Measurements from ENCODE around the gene GABPB2. TPM values are rescaled to one million over a fixed set of nuclear protein-coding genes. Genes with fewer than 3 reads are reported as not detected.

Gene GABPB2
- total and polyA plus RNA-seq, 2 of the 13 experiments (the other 11 are each of a cell fraction or from before 2014, with no cell fraction given): 0.09 TPM; not detected in 1

- TF ChIP-seq ZNF547 (CRISPR knock-in tag; IDR thresholded peaks at IDR 0.05): no peak
- no peak for TF ChIP-seq DDIT3 (CRISPR knock-in tag; IDR thresholded peaks at IDR 0.05)
- no peak for TF ChIP-seq ZNF235 (CRISPR knock-in tag; IDR thresholded peaks at IDR 0.05; ENCODE audit: borderline replicate concordance)
- no peak for TF ChIP-seq NFATC3 (CRISPR knock-in tag; IDR thresholded peaks at IDR 0.05)
Measured at GRCh38 chr1:151171190-151171589, 100.6 kb downstream of the GABPB2 start (continued).

Small RNAs within 50 kb of the gene (small RNA-seq; reads per million reads assigned to genes)
- gene RNU6-884P (ENCODE audit: insufficient read depth in 2 of 3, insufficient read length in 3 of 3, low read depth in 2 of 3, low replicate concordance in 1 of 3): 0 to 0.33 (median 0) reads per million in 3 experiments

Other genes with a start within 250 kb of the GABPB2 start
- 17.6 and 17.8 TPM in 2 replicates for gene ARNT, start 194.2 kb upstream of the GABPB2 start, total RNA-seq (2016; rRNA removed; fragmentation: Illumina TruSeq; extraction: Trizol)
- gene ARNT, start 194.2 kb upstream of the GABPB2 start, polyA plus RNA-seq (2011; rRNA removed): 24.1 and 25.9 TPM in 2 replicates
- gene CTXND2, start 183.6 kb upstream of the GABPB2 start, total RNA-seq (2016; rRNA removed; fragmentation: Illumina TruSeq; extraction: Trizol): not detected in 2 replicates
- not detected in 2 replicates for gene CTXND2, start 183.6 kb upstream of the GABPB2 start, polyA plus RNA-seq (2011; rRNA removed)
- 31.0 and 34.6 TPM in 2 replicates for gene SETDB1, start 144.4 kb upstream of the GABPB2 start, total RNA-seq (2016; rRNA removed; fragmentation: Illumina TruSeq; extraction: Trizol)
- gene SETDB1, start 144.4 kb upstream of the GABPB2 start, polyA plus RNA-seq (2011; rRNA removed): 30.1 and 33.1 TPM in 2 replicates
- gene CERS2, start 95.9 kb upstream of the GABPB2 start, total RNA-seq (2016; rRNA removed; fragmentation: Illumina TruSeq; extraction: Trizol): 188 and 298 TPM in 2 replicates
- 269 and 315 TPM in 2 replicates for gene CERS2, start 95.9 kb upstream of the GABPB2 start, polyA plus RNA-seq (2011; rRNA removed)
- 23.9 and 29.9 TPM in 2 replicates for gene ANXA9, start 88.5 kb upstream of the GABPB2 start, total RNA-seq (2016; rRNA removed; fragmentation: Illumina TruSeq; extraction: Trizol)
- 13.3 and 14.3 TPM in 2 replicates for gene ANXA9, start 88.5 kb upstream of the GABPB2 start, polyA plus RNA-seq (2011; rRNA removed)
- 9.2 and 11.1 TPM in 2 replicates for gene MINDY1, start 63.9 kb upstream of the GABPB2 start, total RNA-seq (2016; rRNA removed; fragmentation: Illumina TruSeq; extraction: Trizol)
- 15.0 and 18.0 TPM in 2 replicates for gene MINDY1, start 63.9 kb upstream of the GABPB2 start, polyA plus RNA-seq (2011; rRNA removed)
- 19.0 and 26.2 TPM in 2 replicates for gene PRUNE1, start 62.3 kb upstream of the GABPB2 start, total RNA-seq (2016; rRNA removed; fragmentation: Illumina TruSeq; extraction: Trizol)
- gene PRUNE1, start 62.3 kb upstream of the GABPB2 start, polyA plus RNA-seq (2011; rRNA removed): 24.4 and 31.9 TPM in 2 replicates
- gene BNIPL, start 34.2 kb upstream of the GABPB2 start, total RNA-seq (2016; rRNA removed; fragmentation: Illumina TruSeq; extraction: Trizol): 0.20 and 0.40 TPM in 2 replicates
- gene BNIPL, start 34.2 kb upstream of the GABPB2 start, polyA plus RNA-seq (2011; rRNA removed): 0.84 and 1.1 TPM in 2 replicates
- 0.74 and 1.5 TPM in 2 replicates for gene C1orf56, start 23.0 kb upstream of the GABPB2 start, total RNA-seq (2016; rRNA removed; fragmentation: Illumina TruSeq; extraction: Trizol)
- gene C1orf56, start 23.0 kb upstream of the GABPB2 start, polyA plus RNA-seq (2011; rRNA removed): 3.2 TPM in 2 replicates
- gene CDC42SE1, start 11.1 kb upstream of the GABPB2 start, total RNA-seq (2016; rRNA removed; fragmentation: Illumina TruSeq; extraction: Trizol): 17.6 and 18.8 TPM in 2 replicates
- gene CDC42SE1, start 11.1 kb upstream of the GABPB2 start, polyA plus RNA-seq (2011; rRNA removed): 17.9 and 20.5 TPM in 2 replicates
- gene MLLT11, start 10.4 kb upstream of the GABPB2 start, total RNA-seq (2016; rRNA removed; fragmentation: Illumina TruSeq; extraction: Trizol): 0.17 and 0.22 TPM in 2 replicates
- gene MLLT11, start 10.4 kb upstream of the GABPB2 start, polyA plus RNA-seq (2011; rRNA removed): 0.14 and 0.21 TPM in 2 replicates
- gene SEMA6C, start 75.9 kb downstream of the GABPB2 start, total RNA-seq (2016; rRNA removed; fragmentation: Illumina TruSeq; extraction: Trizol): 0.80 and 1.4 TPM in 2 replicates
- 2.9 and 4.2 TPM in 2 replicates for gene SEMA6C, start 75.9 kb downstream of the GABPB2 start, polyA plus RNA-seq (2011; rRNA removed)
- gene TNFAIP8L2, start 85.9 kb downstream of the GABPB2 start, total RNA-seq (2016; rRNA removed; fragmentation: Illumina TruSeq; extraction: Trizol): not detected in 2 replicates
- gene TNFAIP8L2, start 85.9 kb downstream of the GABPB2 start, polyA plus RNA-seq (2011; rRNA removed): not detected in 2 replicates
- 3.8 TPM in 2 replicates for gene LYSMD1, start 95.1 kb downstream of the GABPB2 start, total RNA-seq (2016; rRNA removed; fragmentation: Illumina TruSeq; extraction: Trizol)
- 4.6 and 4.8 TPM in 2 replicates for gene LYSMD1, start 95.1 kb downstream of the GABPB2 start, polyA plus RNA-seq (2011; rRNA removed)
- gene SCNM1, start 95.4 kb downstream of the GABPB2 start, total RNA-seq (2016; rRNA removed; fragmentation: Illumina TruSeq; extraction: Trizol): 31.5 and 32.5 TPM in 2 replicates
- gene SCNM1, start 95.4 kb downstream of the GABPB2 start, polyA plus RNA-seq (2011; rRNA removed): 16.3 and 17.5 TPM in 2 replicates
- gene TMOD4, start 105.2 kb downstream of the GABPB2 start, total RNA-seq (2016; rRNA removed; fragmentation: Illumina TruSeq; extraction: Trizol): not detected in 2 replicates
- gene TMOD4, start 105.2 kb downstream of the GABPB2 start, polyA plus RNA-seq (2011; rRNA removed): 0.61 and 0.66 TPM in 2 replicates
- 34.5 TPM in 2 replicates for gene VPS72, start 119.4 kb downstream of the GABPB2 start, total RNA-seq (2016; rRNA removed; fragmentation: Illumina TruSeq; extraction: Trizol)
- gene VPS72, start 119.4 kb downstream of the GABPB2 start, polyA plus RNA-seq (2011; rRNA removed): 33.7 and 39.1 TPM in 2 replicates
- 43.8 and 45.3 TPM in 2 replicates for gene PIP5K1A, start 127.8 kb downstream of the GABPB2 start, total RNA-seq (2016; rRNA removed; fragmentation: Illumina TruSeq; extraction: Trizol)
- 61.1 and 65.1 TPM in 2 replicates for gene PIP5K1A, start 127.8 kb downstream of the GABPB2 start, polyA plus RNA-seq (2011; rRNA removed)
- 243 and 320 TPM in 2 replicates for gene PSMD4, start 184.0 kb downstream of the GABPB2 start, total RNA-seq (2016; rRNA removed; fragmentation: Illumina TruSeq; extraction: Trizol)
- 174 and 194 TPM in 2 replicates for gene PSMD4, start 184.0 kb downstream of the GABPB2 start, polyA plus RNA-seq (2011; rRNA removed)
- 14.1 and 15.0 TPM in 2 replicates for gene ZNF687, start 211.5 kb downstream of the GABPB2 start, total RNA-seq (2016; rRNA removed; fragmentation: Illumina TruSeq; extraction: Trizol)
- gene ZNF687, start 211.5 kb downstream of the GABPB2 start, polyA plus RNA-seq (2011; rRNA removed): 16.5 and 24.5 TPM in 2 replicates